C4-2B (cell line): ENCODE results near the gene RPAIN.

Experiments used
- H3K27ac ChIP-seq: fragments of 450-650 bp; 2 replicates; pipeline ENCODE4 v1.5.1; 2017
- ZFX ChIP-seq: fragments of 450-650 bp; IDR thresholded peaks from 2 replicates; pipeline ENCODE4 v1.6.1; 2017
- TF ChIP-seq, protein P1 (sequence below): fragments of 450-650 bp; conservative IDR thresholded peaks from 2 replicates; pipeline ENCODE4 v1.5.1; 2017; ENCODE audit warnings: mild to moderate bottlenecking

RPAIN gene

DNA sequence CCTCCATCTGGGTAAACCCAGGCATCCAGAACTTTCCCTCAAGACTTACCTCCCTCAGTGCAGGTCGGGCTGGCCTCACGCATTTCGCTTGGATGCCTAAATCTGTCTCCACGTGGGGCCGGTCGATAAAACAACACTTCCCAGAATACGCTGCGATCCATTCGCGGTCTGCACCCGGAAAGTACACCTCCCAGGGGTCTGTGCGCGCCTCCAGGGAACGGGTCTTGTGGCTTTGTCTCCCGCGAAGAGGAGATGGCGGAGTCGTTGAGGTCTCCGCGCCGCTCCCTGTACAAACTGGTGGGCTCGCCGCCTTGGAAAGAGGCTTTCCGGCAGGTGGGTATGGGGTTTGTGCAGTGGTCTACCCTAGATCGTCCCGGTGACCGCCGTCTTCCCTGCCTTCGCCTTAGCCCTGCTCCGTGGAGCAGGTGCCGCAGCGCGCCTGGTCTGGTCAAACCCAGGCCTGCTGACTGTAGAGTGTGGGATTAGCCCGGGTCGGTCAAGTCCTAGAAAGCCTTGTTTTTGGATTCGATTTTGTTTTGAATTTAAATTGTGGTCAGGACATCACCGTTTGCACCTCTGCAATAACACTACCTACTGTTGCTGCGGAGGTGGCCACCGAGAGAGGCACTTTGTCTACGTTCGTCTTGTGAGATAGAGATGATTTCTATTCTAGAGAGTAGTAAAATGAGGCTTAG, at the start of gene RPAIN:
Gene RPAIN (plus strand): TSS at position 224 of the 695 bp plus-strand sequence. CDS start 29 bp downstream, at position 253.
- peak within 1 kb of the TSS; percentile 91 for H3K27ac ChIP-seq

DNA sequence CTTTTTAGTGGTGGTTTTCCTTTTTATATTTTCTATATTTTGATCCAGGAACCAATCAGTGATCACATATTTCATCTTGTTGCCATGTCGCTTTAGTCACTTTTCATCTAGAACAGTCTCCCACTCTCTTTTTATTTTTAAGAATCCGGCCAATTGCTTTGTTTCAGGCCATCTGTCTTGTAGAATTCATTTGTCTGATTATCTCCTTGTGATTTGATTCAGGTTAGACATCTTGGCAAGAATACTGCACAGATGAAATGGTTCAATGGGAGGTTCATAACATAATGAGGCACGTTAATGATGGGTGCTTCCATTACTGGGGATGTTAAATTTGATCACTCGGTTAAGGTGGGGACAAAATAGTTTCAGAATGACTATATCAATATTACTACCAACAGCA, 49.6 kb upstream of the RPAIN start:
- TF ChIP-seq, protein P1, sequence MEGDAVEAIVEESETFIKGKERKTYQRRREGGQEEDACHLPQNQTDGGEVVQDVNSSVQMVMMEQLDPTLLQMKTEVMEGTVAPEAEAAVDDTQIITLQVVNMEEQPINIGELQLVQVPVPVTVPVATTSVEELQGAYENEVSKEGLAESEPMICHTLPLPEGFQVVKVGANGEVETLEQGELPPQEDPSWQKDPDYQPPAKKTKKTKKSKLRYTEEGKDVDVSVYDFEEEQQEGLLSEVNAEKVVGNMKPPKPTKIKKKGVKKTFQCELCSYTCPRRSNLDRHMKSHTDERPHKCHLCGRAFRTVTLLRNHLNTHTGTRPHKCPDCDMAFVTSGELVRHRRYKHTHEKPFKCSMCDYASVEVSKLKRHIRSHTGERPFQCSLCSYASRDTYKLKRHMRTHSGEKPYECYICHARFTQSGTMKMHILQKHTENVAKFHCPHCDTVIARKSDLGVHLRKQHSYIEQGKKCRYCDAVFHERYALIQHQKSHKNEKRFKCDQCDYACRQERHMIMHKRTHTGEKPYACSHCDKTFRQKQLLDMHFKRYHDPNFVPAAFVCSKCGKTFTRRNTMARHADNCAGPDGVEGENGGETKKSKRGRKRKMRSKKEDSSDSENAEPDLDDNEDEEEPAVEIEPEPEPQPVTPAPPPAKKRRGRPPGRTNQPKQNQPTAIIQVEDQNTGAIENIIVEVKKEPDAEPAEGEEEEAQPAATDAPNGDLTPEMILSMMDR, result no peak
- no peak for TF ChIP-seq ZFX
- no peak overlapping the region for H3K27ac ChIP-seq

More for the DNA sequence above, at the start of gene RPAIN:
- peak; percentile 72 for TF ChIP-seq ZFX
- TF ChIP-seq, protein P1, result no peak

DNA sequence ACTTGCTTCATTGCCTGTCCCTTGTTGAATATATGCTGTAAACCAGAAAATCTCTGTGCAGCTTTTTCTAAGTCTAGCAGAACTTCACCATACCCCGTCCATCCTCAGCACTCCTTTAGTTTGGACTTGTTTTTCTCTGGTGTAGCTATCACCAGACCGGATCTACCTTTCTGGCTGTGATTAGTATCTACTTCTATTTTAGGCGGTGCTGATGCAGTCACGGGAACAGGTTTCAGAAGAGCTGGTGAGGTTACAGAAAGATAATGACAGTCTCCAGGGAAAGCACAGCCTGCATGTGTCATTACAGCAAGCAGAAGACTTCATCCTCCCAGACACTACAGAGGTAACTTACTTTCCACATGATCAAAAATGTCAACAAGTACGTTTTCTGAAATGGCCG, 46.9 kb upstream of the RPAIN start:
- TF ChIP-seq, protein P1, result no peak
- no peak for TF ChIP-seq ZFX
- H3K27ac ChIP-seq, result no peak overlapping the region

- no peak overlapping the region for H3K27ac ChIP-seq
- TF ChIP-seq, protein P1, result no peak
- TF ChIP-seq ZFX, result no peak
Observed at GRCh38 chr17:5378566-5379207, 41.3 kb upstream of the RPAIN start.

DNA sequence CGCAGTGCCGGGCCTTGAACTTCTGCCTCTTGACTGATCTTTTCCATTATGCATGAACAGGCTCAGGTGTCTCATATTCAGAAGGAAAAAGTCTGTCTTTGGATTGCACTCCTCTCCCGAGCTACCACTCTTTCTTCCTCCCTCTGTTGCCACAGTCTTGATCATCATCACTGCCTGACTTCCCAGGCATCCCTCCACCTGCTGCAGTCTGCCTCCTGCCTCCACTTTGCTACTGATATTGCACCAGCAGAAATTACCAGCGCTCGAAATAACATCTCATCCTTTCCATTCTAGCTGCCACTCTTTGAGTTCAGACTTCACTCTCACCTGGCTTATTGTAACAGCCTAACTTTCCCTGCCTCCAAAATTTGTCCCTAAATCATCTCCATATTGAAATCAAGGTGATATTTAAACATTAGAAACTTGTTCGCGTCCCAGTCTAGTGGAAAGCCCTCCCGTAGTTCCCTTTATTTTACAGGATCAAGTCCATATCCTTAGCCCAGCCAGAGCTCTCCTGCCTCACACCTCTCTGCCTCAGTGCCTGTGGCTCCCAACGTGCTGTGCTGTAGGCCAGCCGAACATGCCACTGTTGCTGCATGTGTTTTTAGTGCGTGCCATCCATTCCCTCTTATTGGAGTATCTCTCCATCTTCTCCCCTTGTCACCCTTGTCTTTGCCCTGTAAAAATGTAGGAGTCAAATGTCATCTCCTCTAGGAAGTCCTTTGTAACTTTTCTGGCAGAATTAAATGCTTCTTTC, 40.5 kb upstream of the RPAIN start:
- H3K27ac ChIP-seq, result no peak overlapping the region
- no peak for TF ChIP-seq ZFX
- TF ChIP-seq, protein P1, result no peak

GRCh38 chr17:5380491-5381135, 39.4 kb upstream of the RPAIN start:
- TF ChIP-seq, protein P1, result no peak
- no peak for TF ChIP-seq ZFX
- H3K27ac ChIP-seq, result no peak overlapping the region; the same call in 1 of the 2 replicates
